Measurements from ENCODE around the gene FASLG. TPM values are rescaled to one million over a fixed set of nuclear protein-coding genes. Genes with fewer than 3 reads are reported as not detected.

FASLG gene
- total RNA-seq, 3 donors from 2014 or later (not counting 1 experiment from before 2014, with no cell fraction given), result 22.1 to 44.5 (median 24.1) TPM

DNA sequence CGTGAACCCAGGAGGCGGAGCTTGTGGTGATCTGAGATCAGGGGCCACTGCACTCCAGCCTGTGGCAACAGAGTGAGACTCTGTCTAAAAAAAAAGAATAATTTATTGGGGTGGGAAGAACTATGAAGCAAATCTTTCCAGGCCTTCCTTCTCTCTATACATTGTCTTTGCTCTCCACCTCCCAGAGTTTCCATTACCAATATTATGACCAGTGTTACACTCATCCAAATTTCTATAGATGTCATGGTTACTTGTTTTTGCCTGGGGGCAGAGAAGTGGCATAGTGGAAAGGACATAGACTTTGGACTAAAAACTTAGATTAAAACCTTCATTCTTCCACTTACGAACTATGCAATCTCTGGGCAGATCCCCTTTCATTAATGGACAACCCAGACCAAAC is 10.1 kb downstream of the FASLG start:
- DNase-seq (no peak), ATAC-seq (no peak)
- no peaks in the 10 kb centered on the region for H3K9me3 ChIP-seq (ENCODE audit: control insufficient read depth, insufficient read depth, low read length)
- peaks cover 0 to 2% of the 10 kb centered on the region in 2 donors for H3K9me3 Mint-ChIP-seq
- peak overlapping the region; percentile 20 for H3K27ac ChIP-seq (ENCODE audit: low read length)
- H3K27me3 ChIP-seq (ENCODE audit: control insufficient read depth, insufficient read depth, low read length), result no peaks in the 10 kb centered on the region
- peaks cover 47% of the 10 kb centered on the region for H3K4me1 ChIP-seq (ENCODE audit: control insufficient read depth, insufficient read depth, low read length)
- WGBS (ENCODE audit: insufficient coverage), result 90% methylated on average over 3 of the region's 3 CpGs
- TF ChIP-seq CTCF (IDR thresholded peaks at IDR 0.05), result no peak
- H3K4me3 ChIP-seq (ENCODE audit: low read length), result no peak overlapping the region
- H3K36me3 ChIP-seq (ENCODE audit: control insufficient read depth, insufficient read depth, low read length), result peaks cover 45% of the 10 kb centered on the region
- peaks cover 88 to 93% of the 10 kb centered on the region in 2 donors for H3K4me1 Mint-ChIP-seq
- intact Hi-C loops (cut with micrococcal nuclease), result loop anchor here (10.0 kb wide), 1 partner anchor 1184 kb away; the partner anchor contains the start of gene PRRC2C
- H3K27me3 Mint-ChIP-seq (ENCODE audit: low read depth in 2 of 2), result no peaks in the 10 kb centered on the region
- peaks cover 52% of the 10 kb centered on the region for H3K36me3 Mint-ChIP-seq
- peak overlapping the region; percentile 79 to 98 for H3K27ac Mint-ChIP-seq
- peak overlapping the region; percentile 82 for H3K4me3 Mint-ChIP-seq

DNA sequence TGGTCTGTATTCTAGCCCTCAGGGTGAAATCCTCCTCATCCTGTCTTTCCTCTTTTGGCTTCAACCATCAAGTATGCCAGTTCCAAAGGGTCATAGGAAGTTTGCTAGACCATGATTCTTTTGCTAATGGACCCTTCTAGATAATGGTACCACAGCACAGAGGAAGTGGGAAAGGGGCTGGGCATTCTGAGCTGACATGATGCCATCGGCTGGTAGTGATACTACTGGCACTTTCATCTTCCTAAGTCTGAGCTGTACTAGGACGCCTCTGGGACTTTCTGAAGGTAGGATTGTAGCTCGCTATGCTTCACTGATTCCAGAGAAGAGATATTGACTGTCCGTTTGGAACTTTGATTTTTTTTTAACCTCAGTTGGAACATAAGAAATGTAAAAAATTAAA is 11.4 kb downstream of the FASLG start:
- H3K36me3 Mint-ChIP-seq, result peaks cover 41% of the 10 kb centered on the region
- 45% methylated on average over 3 of the region's 4 CpGs for WGBS (ENCODE audit: insufficient coverage)
- Histone ChIP-seq H3K27ac (ENCODE audit: low read length) (peak overlapping the region; percentile 83), H3K4me1 (ENCODE audit: control insufficient read depth, insufficient read depth, low read length) (peaks cover 49% of the 10 kb centered on the region), H3K36me3 (ENCODE audit: control insufficient read depth, insufficient read depth, low read length) (peaks cover 33% of the 10 kb centered on the region), H3K9me3 (ENCODE audit: control insufficient read depth, insufficient read depth, low read length) (no peaks in the 10 kb centered on the region), H3K27me3 (ENCODE audit: control insufficient read depth, insufficient read depth, low read length) (no peaks in the 10 kb centered on the region), H3K4me3 (ENCODE audit: low read length) (no peak overlapping the region)
- intact Hi-C loops (cut with micrococcal nuclease), result loop anchor here (1.0 to 2.0 kb wide), 3 partner anchors 9 to 31 kb away; no protein-coding TSS in a partner anchor
- TF ChIP-seq CTCF (IDR thresholded peaks at IDR 0.05), result no peak
- H3K27ac Mint-ChIP-seq, result peak overlapping the region; percentile 79 to 98
- H3K9me3 Mint-ChIP-seq, result peaks cover 0 to 2% of the 10 kb centered on the region in 2 donors
- H3K4me1 Mint-ChIP-seq, result peaks cover 91 to 97% of the 10 kb centered on the region in 2 donors
- ATAC-seq (peak; percentile 32 to 39 (median 35)), DNase-seq (peak in 1 of 2 donors; percentile 59)
- peak overlapping the region; percentile 82 for H3K4me3 Mint-ChIP-seq
- no peaks in the 10 kb centered on the region for H3K27me3 Mint-ChIP-seq (ENCODE audit: low read depth in 2 of 2)

DNA sequence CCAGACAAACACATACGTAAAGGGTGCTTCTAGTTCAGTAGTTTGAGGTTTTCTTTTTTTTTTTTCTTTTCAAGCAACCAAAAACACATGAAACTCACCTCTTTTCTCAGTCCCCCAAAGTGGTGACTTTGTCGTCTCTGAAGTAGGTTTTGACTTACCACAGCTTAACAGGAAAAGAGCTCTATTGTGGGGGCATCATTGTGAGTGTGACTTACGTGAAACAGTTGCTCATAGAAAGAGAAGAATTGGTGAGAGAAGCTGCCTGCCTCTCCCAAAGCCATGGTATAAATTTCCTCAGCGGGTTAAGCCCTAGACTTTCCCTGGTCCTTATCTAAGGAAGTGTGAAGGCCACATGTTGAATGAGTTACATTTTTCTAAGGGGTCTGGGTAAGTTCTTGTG is 11.9 kb downstream of the FASLG start:
- DNase-seq (peak in 1 of 2 donors; percentile 85), ATAC-seq (peak; percentile 59 to 83 (median 81))
- H3K4me1 ChIP-seq (ENCODE audit: control insufficient read depth, insufficient read depth, low read length), result peaks cover 51% of the 10 kb centered on the region
- Mint-ChIP-seq H3K27me3 (ENCODE audit: low read depth in 2 of 2) (no peaks in the 10 kb centered on the region), H3K4me3 (peak overlapping the region; percentile 82), H3K27ac (peak overlapping the region; percentile 79 to 98), H3K36me3 (peaks cover 37% of the 10 kb centered on the region), H3K9me3 (peaks cover 0 to 2% of the 10 kb centered on the region in 2 donors), H3K4me1 (peaks cover 92 to 97% of the 10 kb centered on the region in 2 donors)
- no peaks in the 10 kb centered on the region for H3K9me3 ChIP-seq (ENCODE audit: control insufficient read depth, insufficient read depth, low read length)
- H3K27me3 ChIP-seq (ENCODE audit: control insufficient read depth, insufficient read depth, low read length), result no peaks in the 10 kb centered on the region
- intact Hi-C loops (cut with micrococcal nuclease), result loop anchor here (1.0 to 2.0 kb wide), 3 partner anchors 9 to 31 kb away; no protein-coding TSS in a partner anchor
- peaks cover 29% of the 10 kb centered on the region for H3K36me3 ChIP-seq (ENCODE audit: control insufficient read depth, insufficient read depth, low read length)
- no peak for TF ChIP-seq CTCF (IDR thresholded peaks at IDR 0.05)
- H3K27ac ChIP-seq (ENCODE audit: low read length), result peak overlapping the region; percentile 83
- H3K4me3 ChIP-seq (ENCODE audit: low read length), result no peak overlapping the region
- WGBS (ENCODE audit: insufficient coverage), result 17% methylated on average over 3 of the region's 4 CpGs

GRCh38 chr1:172671591-172671990 is 12.7 kb downstream of the FASLG start:
- peaks cover 29% of the 10 kb centered on the region for H3K36me3 Mint-ChIP-seq
- Histone ChIP-seq H3K9me3 (ENCODE audit: control insufficient read depth, insufficient read depth, low read length) (no peaks in the 10 kb centered on the region), H3K27ac (ENCODE audit: low read length) (peak overlapping the region; percentile 83), H3K27me3 (ENCODE audit: control insufficient read depth, insufficient read depth, low read length) (no peaks in the 10 kb centered on the region), H3K36me3 (ENCODE audit: control insufficient read depth, insufficient read depth, low read length) (peaks cover 21% of the 10 kb centered on the region), H3K4me1 (ENCODE audit: control insufficient read depth, insufficient read depth, low read length) (peaks cover 58% of the 10 kb centered on the region), H3K4me3 (ENCODE audit: low read length) (no peak overlapping the region)
- intact Hi-C loops (cut with micrococcal nuclease), result loop anchor here (2.0 kb wide), 1 partner anchor 27 kb away; no protein-coding TSS in a partner anchor
- DNase-seq, result no peak
- peaks cover 91 to 97% of the 10 kb centered on the region in 2 donors for H3K4me1 Mint-ChIP-seq
- no peak for TF ChIP-seq CTCF (IDR thresholded peaks at IDR 0.05)
- peaks cover 0 to 2% of the 10 kb centered on the region in 2 donors for H3K9me3 Mint-ChIP-seq
- ATAC-seq, result no peak
- no peaks in the 10 kb centered on the region for H3K27me3 Mint-ChIP-seq (ENCODE audit: low read depth in 2 of 2)
- peak overlapping the region; percentile 82 for H3K4me3 Mint-ChIP-seq
- peak overlapping the region; percentile 79 to 98 for H3K27ac Mint-ChIP-seq
